Endodermal cell (in vitro differentiated cells): ENCODE measurements around the gene CPTP. TPM values are rescaled to one million over a fixed set of nuclear protein-coding genes. Genes with fewer than 3 reads are reported as not detected.

Experiments
- DNase-seq: peaks from one replicate; pipeline ENCODE4 v3.0.0-alpha.2; 2017
- H3K27ac ChIP-seq: 2 replicates; pipeline ENCODE4 v1.5.1; 2013; ENCODE audit warnings: mild to moderate bottlenecking, low read depth, low read length, moderate library complexity
- H3K27me3 ChIP-seq: 2 replicates; pipeline ENCODE4 v1.6.1; 2013; ENCODE audit warnings: mild to moderate bottlenecking, low read length, moderate library complexity; ENCODE audit not compliant: insufficient read depth, control insufficient read depth, poor library complexity, severe bottlenecking
- H3K36me3 ChIP-seq: 2 replicates; pipeline ENCODE4 v1.7.0; 2013; ENCODE audit warnings: mild to moderate bottlenecking, low read length, moderate library complexity; ENCODE audit not compliant: control insufficient read depth, insufficient read depth
- H3K4me1 ChIP-seq: one replicate; pipeline ENCODE4 v1.7.0; 2013; ENCODE audit warnings: low read length; ENCODE audit not compliant: control insufficient read depth, insufficient read depth
- H3K4me3 ChIP-seq: 2 replicates; pipeline ENCODE4 v1.5.1; 2013; ENCODE audit warnings: mild to moderate bottlenecking, low read length, moderate library complexity
- H3K9ac ChIP-seq: 2 replicates; pipeline ENCODE4 v1.6.1; 2013; ENCODE audit warnings: mild to moderate bottlenecking, low read length, moderate library complexity; ENCODE audit not compliant: poor library complexity, severe bottlenecking; ENCODE audit errors: extremely low read depth
- H3K9me3 ChIP-seq: 2 replicates; pipeline ENCODE4 v1.6.1; 2013; ENCODE audit warnings: mild to moderate bottlenecking, low read length, moderate library complexity; ENCODE audit not compliant: control insufficient read depth
- H3K27ac Mint-ChIP-seq: 2 replicates; pipeline ENCODE4 v1.8.0; 2020; ENCODE audit warnings: mixed read lengths
- H3K27me3 Mint-ChIP-seq: 2 replicates; pipeline ENCODE4 v1.8.0; 2021; ENCODE audit warnings: mild to moderate bottlenecking, mixed read lengths; ENCODE audit not compliant: insufficient read depth
- H3K36me3 Mint-ChIP-seq: 2 replicates; pipeline ENCODE4 v1.8.0; 2020; ENCODE audit warnings: low read depth, mixed read lengths
- H3K4me1 Mint-ChIP-seq: 2 replicates; pipeline ENCODE4 v1.8.0; 2020; ENCODE audit warnings: mixed read lengths
- H3K4me3 Mint-ChIP-seq: 2 replicates; pipeline ENCODE4 v1.8.0; 2020; ENCODE audit warnings: mild to moderate bottlenecking, moderate library complexity, mixed read lengths
- H3K9me3 Mint-ChIP-seq: 2 replicates; pipeline ENCODE4 v1.8.0; 2020; ENCODE audit warnings: mild to moderate bottlenecking, mixed read lengths
- CTCF ChIP-seq: fragments of 200-600 bp; sonication (generic); conservative IDR thresholded peaks from 2 replicates; pipeline ENCODE4 v1.5.0; 2021; ENCODE audit warnings: antibody characterized with exemption, mild to moderate bottlenecking
- WGBS, 2 experiments: methylation state at CpG; one replicate each; pipeline versions ENCODE4 v1.1.5 to v1.1.7; 2013; ENCODE audit warnings: missing lambda C conversion rate in 2 of 2, mixed read lengths in 1 of 2; ENCODE audit not compliant: insufficient coverage in 1 of 2, insufficient read length in 1 of 2; 5-methylcytosine and 5-hydroxymethylcytosine counted together
- total RNA-seq, 2 donors: library from RNA; stranded (reverse); fragmentation: NEBNext Ultra II Directional in 1 of 2; extraction: Animal tissue kit (Norgen Biotek cat#: 25700) in 1 of 2; gene quantifications; 2 replicates in 1 of 2; 3 replicates in 1 of 2; pipeline ENCODE4 v1.2.1, GENCODE V29; 2021

CPTP gene
- total RNA-seq, 2 donors from 2014 or later, result 12.0 to 13.6 TPM

GRCh38 chr1:1336931-1337792, 12.6 kb downstream of the CPTP start:
- no peak for DNase-seq
- Mint-ChIP-seq H3K4me3 (no peak overlapping the region), H3K36me3 (peaks cover 24% of the 10 kb centered on the region), H3K27ac (no peak overlapping the region), H3K27me3 (no peaks in the 10 kb centered on the region), H3K4me1 (no peaks in the 10 kb centered on the region), H3K9me3 (no peaks in the 10 kb centered on the region)
- Histone ChIP-seq H3K27me3 (no peaks in the 10 kb centered on the region), H3K4me1 (no peaks in the 10 kb centered on the region), H3K9ac (no peak overlapping the region), H3K4me3 (no peak overlapping the region), H3K27ac (no peak overlapping the region), H3K9me3 (no peaks in the 10 kb centered on the region), H3K36me3 (peaks cover 19% of the 10 kb centered on the region)
- WGBS, 2 experiments, result 96 to 98% methylated on average over 24 to 32 of the region's 32 CpGs
- TF ChIP-seq CTCF, result no peak

GRCh38 chr1:1337793-1338147, 13.2 kb downstream of the CPTP start:
- Histone ChIP-seq H3K4me3 (no peak overlapping the region), H3K9ac (no peak overlapping the region), H3K27ac (no peak overlapping the region), H3K4me1 (no peaks in the 10 kb centered on the region), H3K36me3 (peaks cover 19% of the 10 kb centered on the region), H3K9me3 (no peaks in the 10 kb centered on the region), H3K27me3 (no peaks in the 10 kb centered on the region)
- no peaks in the 10 kb centered on the region for H3K27me3 Mint-ChIP-seq
- H3K27ac Mint-ChIP-seq, result no peak overlapping the region
- H3K4me3 Mint-ChIP-seq, result no peak overlapping the region
- no peaks in the 10 kb centered on the region for H3K4me1 Mint-ChIP-seq
- DNase-seq, result peak; percentile 91
- WGBS, 2 experiments, result 81 to 84% methylated on average over 5 to 16 of the region's 18 CpGs
- peaks cover 24% of the 10 kb centered on the region for H3K36me3 Mint-ChIP-seq
- no peak for TF ChIP-seq CTCF
- H3K9me3 Mint-ChIP-seq, result no peaks in the 10 kb centered on the region

- no peaks in the 10 kb centered on the region for H3K9me3 Mint-ChIP-seq
- no peaks in the 10 kb centered on the region for H3K27me3 Mint-ChIP-seq
Observed at GRCh38 chr1:1338278-1338677, 13.7 kb downstream of the CPTP start.

More at GRCh38 chr1:1338278-1338677, 13.7 kb downstream of the CPTP start:
- DNase-seq, result no peak
- Histone ChIP-seq H3K4me1 (no peaks in the 10 kb centered on the region), H3K9me3 (no peaks in the 10 kb centered on the region), H3K27ac (no peak overlapping the region), H3K36me3 (peaks cover 19% of the 10 kb centered on the region), H3K9ac (no peak overlapping the region), H3K4me3 (no peak overlapping the region), H3K27me3 (no peaks in the 10 kb centered on the region)
- H3K36me3 Mint-ChIP-seq, result peaks cover 24% of the 10 kb centered on the region
- TF ChIP-seq CTCF, result no peak
- WGBS, 2 experiments, result 94 to 96% methylated on average over 34 to 36 of the region's 36 CpGs
- H3K4me3 Mint-ChIP-seq, result no peak overlapping the region
- H3K4me1 Mint-ChIP-seq, result no peaks in the 10 kb centered on the region
- no peak overlapping the region for H3K27ac Mint-ChIP-seq
